HG03108 (cell line): Measurements from ENCODE around the gene ANKMY1.

ENCODE experiments used
- ATAC-seq: cut with Tn5 transposase; IDR thresholded peaks from one replicate; pipeline ENCODE4 v1.9.1; 2021; ENCODE audit warnings: moderate library complexity; ENCODE audit not compliant: unreplicated experiment

The ANKMY1 gene

GRCh38 chr2:240450532-240451107, 107.2 kb downstream of the ANKMY1 start:
- no peak for ATAC-seq

GRCh38 chr2:240449764-240450531, 107.8 kb downstream of the ANKMY1 start:
- no peak for ATAC-seq

DNA sequence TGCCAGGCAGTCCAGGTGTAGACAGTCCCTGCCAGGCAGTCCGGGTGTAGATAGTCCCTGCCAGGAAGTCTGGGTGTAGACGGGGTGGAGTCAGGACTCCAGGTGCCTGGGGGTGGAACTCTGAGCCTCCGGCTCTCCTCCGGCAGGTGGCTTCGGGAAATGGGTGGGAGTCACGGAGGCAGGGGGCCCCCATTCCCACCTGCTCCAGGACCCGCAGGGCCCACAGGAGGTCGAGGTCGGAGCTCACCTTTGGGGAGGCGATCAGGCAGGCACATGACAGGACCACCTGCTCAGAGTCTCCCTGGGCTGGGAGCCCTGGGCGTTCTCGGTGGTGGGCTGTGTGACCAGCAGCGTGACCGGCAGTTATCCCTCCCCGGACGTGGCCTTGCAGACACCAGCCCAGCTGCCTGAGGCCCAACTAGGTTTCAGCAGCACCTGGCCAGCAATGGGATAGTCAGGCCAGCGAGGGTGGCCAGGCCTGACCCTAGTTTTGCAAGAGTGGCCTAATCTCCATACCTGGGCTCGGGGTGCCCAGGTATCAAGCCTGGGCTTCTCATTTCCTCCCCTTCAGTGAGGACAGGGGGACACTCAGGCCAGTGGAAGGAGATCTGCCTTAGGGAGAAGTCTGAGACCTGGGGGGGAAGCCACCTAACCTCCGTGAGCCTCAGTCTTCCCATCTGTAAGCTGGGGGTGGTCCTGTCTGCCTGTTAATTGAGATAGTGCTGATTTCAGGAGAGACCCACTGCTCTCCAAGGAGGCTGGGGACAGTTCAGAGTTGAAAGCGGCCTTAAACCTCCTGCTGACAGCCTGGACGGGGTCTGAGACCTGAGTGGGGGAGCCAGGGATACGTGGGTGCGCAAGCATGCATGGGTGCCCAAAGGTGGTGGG, 109.2 kb downstream of the ANKMY1 start:
- no peak for ATAC-seq

DNA sequence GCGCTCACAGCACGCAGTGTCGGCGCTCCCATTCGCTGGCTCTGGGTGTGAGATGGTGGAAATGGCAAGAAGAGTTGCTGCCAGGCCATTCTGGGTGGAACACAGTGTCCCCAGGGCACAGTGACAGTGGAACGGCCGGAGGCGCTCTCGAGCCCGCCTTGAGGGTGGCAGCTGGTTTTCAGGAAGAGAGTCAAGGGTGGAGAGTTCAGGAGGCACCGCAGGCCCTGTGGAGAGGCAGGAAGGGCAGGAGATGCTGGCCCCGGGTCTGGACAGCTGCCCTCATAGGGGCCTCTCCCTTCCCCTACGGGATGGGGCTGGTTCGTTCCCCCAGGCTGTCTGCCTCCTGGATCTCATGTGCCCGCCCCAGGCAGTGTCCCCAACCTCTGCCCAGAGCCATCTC, 109.9 kb downstream of the ANKMY1 start:
- no peak for ATAC-seq

DNA sequence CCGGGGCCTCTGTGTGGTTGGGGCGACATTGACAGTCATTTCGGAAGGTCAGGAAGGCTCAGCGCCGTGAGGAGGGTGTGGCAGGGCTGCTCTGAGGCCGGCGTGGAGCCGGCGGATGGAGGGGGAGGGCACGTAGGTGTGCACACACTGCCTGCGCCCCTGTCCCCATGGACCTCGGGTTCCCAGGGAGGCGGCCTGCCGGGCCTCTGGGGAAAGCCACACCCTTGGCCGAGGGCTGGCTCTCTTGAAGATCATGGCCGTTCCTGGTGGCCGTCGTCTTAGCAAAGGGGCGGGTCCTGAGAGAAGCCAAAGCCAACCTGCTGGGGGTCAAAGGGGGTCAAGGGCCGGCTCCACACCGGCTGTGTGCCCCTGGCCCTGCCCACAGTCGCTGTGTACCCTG, 110.5 kb downstream of the ANKMY1 start:
- no peak for ATAC-seq

DNA sequence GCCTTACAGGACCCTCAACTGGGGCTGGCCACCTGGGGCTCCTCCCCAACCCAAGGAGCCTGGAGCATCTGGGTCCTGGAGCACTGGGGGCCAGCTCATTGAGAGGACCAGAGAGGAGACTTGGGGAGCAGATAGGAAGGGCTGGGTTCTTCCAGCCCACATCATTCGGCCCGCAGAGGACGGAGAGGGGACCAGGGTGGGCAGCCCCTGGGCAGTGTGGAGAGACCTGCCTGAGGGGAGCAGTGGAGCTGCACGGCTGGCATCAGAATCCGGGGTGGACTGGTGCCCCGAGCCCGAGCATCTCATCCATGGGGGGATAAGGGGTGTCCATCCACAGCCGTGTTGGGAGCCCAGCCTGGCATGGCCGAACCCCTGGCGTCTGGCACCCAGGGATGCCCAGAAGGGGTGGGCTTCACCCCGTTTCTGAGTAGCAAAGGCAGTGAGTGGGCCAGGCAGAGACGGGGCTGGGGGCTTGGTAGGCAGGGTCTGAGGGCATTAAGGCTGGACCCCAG, 111.1 kb downstream of the ANKMY1 start:
- no peak for ATAC-seq

- ATAC-seq, result no peak
These were observed 111.7 kb downstream of the ANKMY1 start for GRCh38 chr2:240445961-240446663.

GRCh38 chr2:240444464-240444863, 113.3 kb downstream of the ANKMY1 start:
- ATAC-seq, result no peak

DNA sequence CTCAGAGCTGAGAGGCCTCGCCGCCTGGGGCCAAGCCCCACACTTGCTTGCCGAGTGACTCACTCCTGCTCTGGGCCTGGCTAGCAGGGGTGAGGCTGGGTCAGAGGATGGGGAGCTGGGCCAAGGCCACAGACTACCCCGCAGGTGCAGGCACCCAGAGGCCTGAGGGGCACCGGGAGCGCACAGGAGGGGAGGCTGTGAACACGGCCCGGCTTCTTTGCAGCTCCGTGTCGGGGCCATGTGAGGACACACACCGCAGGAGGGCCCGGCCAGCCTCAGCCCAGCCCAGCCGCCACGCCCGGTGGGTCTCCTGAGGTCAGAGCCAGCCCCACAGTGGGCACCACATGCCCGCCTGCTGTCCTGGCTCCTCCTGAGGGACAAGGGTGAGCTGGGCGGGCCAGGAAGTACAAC, 113.9 kb downstream of the ANKMY1 start:
- ATAC-seq, result no peak

GRCh38 chr2:240442891-240443715, 114.7 kb downstream of the ANKMY1 start:
- no peak for ATAC-seq

DNA sequence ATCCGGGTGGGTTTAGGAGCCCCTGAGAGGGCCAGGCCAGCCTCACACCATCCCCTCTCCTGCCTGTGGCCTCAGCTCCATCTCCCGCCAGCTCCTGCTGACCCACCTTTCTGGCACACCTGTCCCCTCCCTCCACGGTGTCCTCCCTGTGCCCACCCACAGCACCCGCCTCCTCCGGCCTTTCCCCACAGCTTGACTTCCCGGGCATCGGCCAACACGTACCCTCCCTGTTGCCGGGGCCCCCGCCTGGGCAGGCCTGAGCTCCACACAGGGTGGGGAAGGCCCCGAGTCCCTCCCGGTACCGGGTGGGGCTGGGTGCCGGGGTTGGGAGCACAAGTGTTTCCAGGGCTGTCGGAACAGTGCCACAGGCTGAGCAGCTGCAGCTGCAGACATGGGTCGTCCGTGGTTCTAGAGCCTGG, 115.8 kb downstream of the ANKMY1 start:
- ATAC-seq, result no peak

DNA sequence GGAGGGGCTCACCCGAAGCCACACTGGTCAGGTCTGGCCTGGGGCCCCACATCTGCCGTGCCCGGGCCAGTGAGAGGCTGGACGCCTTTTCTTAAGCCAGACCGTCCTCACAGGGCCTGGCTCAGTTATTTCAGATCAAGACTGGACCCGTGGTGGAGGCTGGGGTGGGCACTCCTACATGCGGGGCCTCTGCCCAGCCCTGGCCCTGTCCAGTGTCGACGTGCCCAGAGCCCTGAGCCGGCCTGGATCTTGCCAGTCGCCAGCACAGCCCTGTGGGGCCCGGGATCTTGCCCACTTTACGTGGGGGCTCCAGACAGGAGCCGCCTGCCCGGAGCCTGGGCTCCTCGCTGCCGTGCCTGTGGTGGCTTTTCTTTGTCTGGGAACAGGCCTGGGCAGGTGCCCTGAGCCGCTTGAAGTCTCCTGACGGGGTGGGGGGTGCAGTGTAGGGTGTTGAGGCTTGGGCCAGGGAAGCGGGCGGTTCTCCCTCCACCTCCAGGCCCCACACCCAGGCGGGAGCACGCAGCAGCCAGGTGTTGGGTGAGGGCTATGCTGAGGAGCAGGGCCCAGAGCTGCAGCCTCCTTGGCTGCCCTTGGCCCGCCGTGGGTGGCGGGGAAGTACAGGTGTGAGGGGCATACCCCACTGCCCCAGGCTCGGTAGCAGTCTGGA, 116.3 kb downstream of the ANKMY1 start:
- no peak for ATAC-seq

GRCh38 chr2:240440704-240441320, 117.0 kb downstream of the ANKMY1 start:
- ATAC-seq, result no peak

- no peak for ATAC-seq
These were observed 117.5 kb downstream of the ANKMY1 start for GRCh38 chr2:240440251-240440650.

DNA sequence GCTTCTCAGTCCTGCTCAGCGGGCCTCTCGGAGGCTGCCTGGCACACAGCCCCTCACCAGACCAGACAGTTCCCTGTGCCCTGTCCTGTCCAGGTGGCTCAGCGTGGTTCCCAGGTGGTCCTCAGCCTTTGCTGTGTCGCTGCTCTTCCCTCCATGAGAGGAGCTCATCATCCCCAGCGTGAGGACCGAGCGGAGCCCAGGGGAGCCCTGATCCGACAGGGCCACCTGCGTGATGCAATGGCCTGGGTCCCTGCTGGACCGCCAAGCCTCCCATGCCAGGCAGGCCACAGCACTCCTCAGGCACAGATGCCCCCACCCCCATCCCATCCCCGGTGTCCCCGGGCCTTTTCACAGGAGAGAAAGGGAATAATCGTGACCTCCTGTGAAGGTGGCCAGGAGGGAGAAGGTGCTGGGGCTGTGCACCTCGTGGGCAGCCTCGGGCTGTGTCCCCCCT, 118.1 kb downstream of the ANKMY1 start:
- no peak for ATAC-seq

GRCh38 chr2:240438810-240439697, 118.7 kb downstream of the ANKMY1 start:
- ATAC-seq, result no peak

DNA sequence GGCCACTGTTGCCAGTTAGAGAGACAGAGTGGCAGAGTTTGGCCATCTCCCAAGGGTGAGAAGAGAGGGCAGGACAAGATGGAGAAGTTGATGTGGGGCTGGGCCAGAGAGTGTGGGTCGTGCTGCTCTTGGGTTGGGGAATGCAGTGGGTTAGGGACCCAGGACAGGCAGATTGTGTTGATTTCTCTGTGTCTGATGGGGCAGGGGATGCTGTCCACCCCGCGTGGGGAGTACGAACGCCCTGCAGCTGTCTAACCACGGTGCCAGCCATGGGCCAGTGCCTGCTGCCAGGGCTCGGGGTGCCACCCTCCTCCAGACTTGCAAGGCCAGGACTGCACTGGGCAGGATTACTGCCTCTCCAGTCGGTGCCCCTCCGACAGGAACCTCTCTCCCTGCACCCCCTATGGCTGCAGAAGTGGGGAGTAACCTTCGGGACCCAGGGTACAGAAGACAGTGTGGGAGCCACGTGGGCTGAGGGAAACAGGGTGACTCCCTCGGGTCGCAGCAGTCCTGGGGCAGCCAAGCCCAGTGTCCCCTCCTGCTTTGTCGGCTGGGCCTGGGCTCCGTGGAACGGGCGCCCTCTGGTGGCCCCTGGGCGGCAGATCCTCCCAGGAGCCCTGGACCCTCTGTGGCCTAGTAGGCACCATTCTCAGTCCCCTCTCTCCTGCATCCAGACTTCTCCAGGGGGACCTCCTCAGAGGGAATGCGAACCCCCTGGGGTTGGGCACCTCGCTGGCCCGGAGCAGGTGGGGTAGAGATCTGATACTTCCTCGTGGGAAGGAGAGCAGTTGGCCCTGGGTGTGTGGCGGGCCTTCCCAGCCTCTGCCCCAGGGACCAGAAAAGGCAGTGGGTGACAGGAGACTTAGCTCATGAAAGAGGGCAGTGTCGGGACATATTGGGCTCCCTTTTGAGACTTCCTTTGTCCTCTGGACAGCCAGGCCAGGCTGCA, 119.7 kb downstream of the ANKMY1 start:
- no peak for ATAC-seq
